ENCODE results near the gene HMX3.

The HMX3 gene

DNA sequence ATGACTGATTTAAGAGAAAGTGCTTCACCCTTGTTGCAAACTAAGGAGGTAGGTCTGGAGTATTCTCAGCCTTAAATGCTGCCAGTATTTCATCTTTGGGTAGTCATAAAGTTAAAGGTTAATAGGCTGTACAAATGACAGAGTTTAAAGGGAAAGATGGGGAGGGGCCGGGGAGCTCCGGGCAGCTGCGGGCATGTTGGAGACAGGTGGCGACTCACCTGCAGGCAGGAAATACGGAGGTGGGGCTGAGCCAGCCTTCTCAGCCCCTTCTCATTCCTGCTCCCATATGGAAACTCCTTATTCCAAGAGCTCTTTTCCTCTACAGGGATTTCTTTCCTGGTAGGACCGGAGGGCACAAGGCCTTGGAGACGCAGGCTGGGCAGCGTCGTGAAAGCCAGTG is 31.8 kb upstream of the HMX3 start:
- Histone ChIP-seq H3K4me2 (ENCODE audit: low read length) (no peak overlapping the region), H3K4me1 (ENCODE audit: control insufficient read depth, insufficient read depth, low read length) (no peaks in the 10 kb centered on the region), H3K9ac (ENCODE audit: low read depth, low read length) (no peak overlapping the region), H3K36me3 (ENCODE audit: insufficient read depth, low read length) (no peaks in the 10 kb centered on the region), H3K4me3 (ENCODE audit: low read length) (no peak overlapping the region), H3K27me3 (ENCODE audit: control insufficient read depth, insufficient read depth, low read length) (no peaks in the 10 kb centered on the region), H3K9me3 (replicated peaks; ENCODE audit: low read length) (no peaks in the 10 kb centered on the region)

DNA sequence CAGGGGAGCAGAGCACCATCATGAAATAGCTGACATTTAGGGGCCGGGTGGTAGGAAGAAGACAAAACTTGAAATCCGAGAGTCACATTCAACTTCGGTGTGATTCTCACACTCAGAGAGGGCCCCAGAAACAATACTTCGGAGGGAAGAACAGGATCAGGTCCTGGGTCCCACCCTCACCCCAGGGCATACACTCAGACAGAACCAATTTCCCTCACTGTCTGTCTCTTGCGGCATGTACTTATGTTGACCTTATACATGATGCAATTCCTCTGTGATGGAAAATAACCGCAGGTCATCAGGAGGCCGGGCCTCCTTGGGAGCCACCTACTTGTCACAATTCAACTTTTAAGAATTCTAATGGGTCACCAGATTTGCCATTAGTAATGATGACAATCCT is 26.3 kb upstream of the HMX3 start:
- no peak overlapping the region for H3K4me3 ChIP-seq (ENCODE audit: low read length)
- H3K4me2 ChIP-seq (ENCODE audit: low read length), result no peak overlapping the region
- H3K9ac ChIP-seq (ENCODE audit: low read depth, low read length), result no peak overlapping the region
- no peaks in the 10 kb centered on the region for H3K4me1 ChIP-seq (ENCODE audit: control insufficient read depth, insufficient read depth, low read length)
- H3K27me3 ChIP-seq (ENCODE audit: control insufficient read depth, insufficient read depth, low read length), result peaks cover 6% of the 10 kb centered on the region
- no peaks in the 10 kb centered on the region for H3K9me3 ChIP-seq (replicated peaks; ENCODE audit: low read length)
- no peaks in the 10 kb centered on the region for H3K36me3 ChIP-seq (ENCODE audit: insufficient read depth, low read length)

DNA sequence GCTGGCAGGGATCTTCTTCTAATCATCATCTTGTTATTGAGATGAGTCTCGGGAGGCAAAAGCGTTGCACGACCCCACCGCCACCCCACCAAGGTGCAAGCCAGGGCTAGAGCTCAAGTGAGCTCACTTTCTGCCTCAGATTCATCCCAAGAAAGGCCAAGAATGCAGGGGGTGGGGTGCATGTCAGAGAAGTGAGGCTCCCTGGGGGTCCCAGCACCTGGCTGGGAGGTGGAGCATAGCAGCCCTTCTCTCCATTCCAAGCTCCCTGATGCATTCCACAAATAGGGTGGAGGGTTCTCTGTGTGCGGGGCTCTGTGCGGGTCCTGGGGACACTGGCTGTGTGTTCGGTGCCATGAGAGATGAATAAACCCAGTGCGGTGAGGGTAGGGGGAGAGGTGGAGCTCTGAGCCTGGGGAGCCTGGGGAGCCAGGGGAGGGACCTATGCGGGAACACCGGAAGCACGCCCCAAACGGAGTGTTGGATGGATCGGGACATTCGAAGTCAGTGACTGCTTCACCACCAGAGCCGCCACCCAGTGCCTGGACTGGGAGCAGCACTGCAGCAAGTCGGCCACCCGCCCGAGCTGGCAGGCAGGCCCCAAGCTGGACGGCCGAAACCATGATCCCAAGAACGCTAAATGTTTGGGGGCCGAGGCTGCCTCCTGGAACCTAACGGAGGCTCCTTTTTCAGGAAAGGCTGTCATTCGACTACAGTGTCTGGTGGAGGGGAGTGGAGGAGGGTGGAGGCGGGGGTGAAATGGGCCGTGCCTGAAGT is 17.9 kb upstream of the HMX3 start:
- Histone ChIP-seq H3K9ac (ENCODE audit: low read depth, low read length) (no peak overlapping the region), H3K4me2 (ENCODE audit: low read length) (no peak overlapping the region), H3K27me3 (ENCODE audit: control insufficient read depth, insufficient read depth, low read length) (peaks cover 24% of the 10 kb centered on the region), H3K9me3 (replicated peaks; ENCODE audit: low read length) (no peaks in the 10 kb centered on the region), H3K4me3 (ENCODE audit: low read length) (no peak overlapping the region), H3K4me1 (ENCODE audit: control insufficient read depth, insufficient read depth, low read length) (no peaks in the 10 kb centered on the region), H3K36me3 (ENCODE audit: insufficient read depth, low read length) (no peaks in the 10 kb centered on the region)

DNA sequence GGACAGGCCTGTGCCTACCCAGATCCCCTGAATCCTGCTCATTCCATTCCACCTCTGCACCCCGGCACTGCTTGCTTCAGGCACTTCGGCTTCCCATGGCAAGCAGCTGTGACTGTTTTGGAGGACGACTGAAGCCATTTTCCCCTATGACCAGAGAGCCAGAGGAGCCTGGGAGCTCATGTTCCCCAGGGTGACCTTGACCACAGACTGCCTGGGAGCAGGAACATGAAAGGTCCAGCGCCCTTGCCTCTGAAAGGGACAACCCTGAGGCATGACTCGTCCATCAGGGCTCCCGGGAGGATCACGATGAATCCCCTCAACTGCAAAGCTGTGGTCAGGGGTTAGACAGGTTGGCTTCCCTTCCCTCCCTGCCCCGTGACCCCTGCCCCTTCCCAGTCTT is 16.7 kb upstream of the HMX3 start:
- H3K4me1 ChIP-seq (ENCODE audit: control insufficient read depth, insufficient read depth, low read length), result no peaks in the 10 kb centered on the region
- no peak overlapping the region for H3K4me3 ChIP-seq (ENCODE audit: low read length)
- no peak overlapping the region for H3K4me2 ChIP-seq (ENCODE audit: low read length)
- H3K27me3 ChIP-seq (ENCODE audit: control insufficient read depth, insufficient read depth, low read length), result peaks cover 22% of the 10 kb centered on the region
- no peak overlapping the region for H3K9ac ChIP-seq (ENCODE audit: low read depth, low read length)
- H3K9me3 ChIP-seq (replicated peaks; ENCODE audit: low read length), result no peaks in the 10 kb centered on the region
- H3K36me3 ChIP-seq (ENCODE audit: insufficient read depth, low read length), result no peaks in the 10 kb centered on the region

DNA sequence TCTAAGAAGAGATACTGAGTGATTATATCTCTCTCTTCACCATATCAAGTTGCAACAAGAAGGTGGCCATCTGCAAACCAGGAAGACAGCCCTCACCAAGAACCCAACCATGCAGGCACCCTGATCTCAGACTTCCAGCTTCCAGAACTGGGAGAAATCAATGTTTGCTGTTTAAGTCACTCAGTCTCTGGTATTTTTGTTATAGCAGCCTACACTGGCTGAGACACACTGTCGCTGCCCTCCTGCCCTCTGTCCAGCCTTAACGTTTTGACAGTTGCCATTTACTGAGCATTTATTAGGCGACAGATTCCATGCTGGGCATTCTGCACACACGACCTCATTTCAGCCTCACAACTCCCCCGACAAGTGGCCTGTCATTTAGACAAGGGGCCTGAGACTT is 9.5 kb upstream of the HMX3 start:
- Histone ChIP-seq H3K36me3 (ENCODE audit: insufficient read depth, low read length) (no peaks in the 10 kb centered on the region), H3K27me3 (ENCODE audit: control insufficient read depth, insufficient read depth, low read length) (peaks cover 54% of the 10 kb centered on the region), H3K4me3 (ENCODE audit: low read length) (no peak overlapping the region), H3K9ac (ENCODE audit: low read depth, low read length) (no peak overlapping the region), H3K9me3 (replicated peaks; ENCODE audit: low read length) (no peaks in the 10 kb centered on the region), H3K4me1 (ENCODE audit: control insufficient read depth, insufficient read depth, low read length) (no peaks in the 10 kb centered on the region), H3K4me2 (ENCODE audit: low read length) (no peak overlapping the region)

DNA sequence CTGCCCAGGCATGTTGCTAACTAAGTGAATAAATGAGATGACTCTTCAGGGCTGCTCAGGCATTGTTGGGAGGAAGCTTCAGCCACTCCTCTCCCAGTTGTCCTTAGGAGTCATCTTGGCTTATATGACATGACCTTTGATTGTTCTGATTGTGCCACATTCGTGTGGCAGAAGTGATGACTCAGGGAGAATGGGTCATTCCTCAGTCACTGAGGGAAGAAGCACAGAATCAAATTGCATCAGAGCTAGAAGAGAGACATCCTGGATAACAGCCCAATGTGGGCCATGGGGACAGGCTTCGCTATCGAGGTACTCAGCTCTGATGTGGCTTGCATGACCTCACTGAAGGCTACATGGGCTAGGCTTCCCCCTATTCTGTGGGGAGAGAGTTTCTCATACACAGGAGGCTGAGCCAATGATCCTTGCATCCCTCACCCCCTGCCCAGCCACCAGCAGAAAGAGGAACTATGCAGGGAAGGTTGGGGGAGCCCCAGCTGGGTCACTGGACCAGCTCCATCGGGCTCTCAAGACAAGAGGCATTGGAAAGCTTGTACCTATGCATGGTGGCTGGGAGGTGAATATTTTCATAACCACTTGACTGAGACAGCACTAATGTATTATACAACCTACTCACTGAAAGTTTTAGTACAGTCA is 6.0 kb upstream of the HMX3 start:
- no peak overlapping the region for H3K4me3 ChIP-seq (ENCODE audit: low read length)
- H3K27me3 ChIP-seq (ENCODE audit: control insufficient read depth, insufficient read depth, low read length), result peaks cover 85% of the 10 kb centered on the region
- no peak overlapping the region for H3K4me2 ChIP-seq (ENCODE audit: low read length)
- no peak overlapping the region for H3K9ac ChIP-seq (ENCODE audit: low read depth, low read length)
- H3K36me3 ChIP-seq (ENCODE audit: insufficient read depth, low read length), result no peaks in the 10 kb centered on the region
- no peaks in the 10 kb centered on the region for H3K9me3 ChIP-seq (replicated peaks; ENCODE audit: low read length)
- peaks cover 6% of the 10 kb centered on the region for H3K4me1 ChIP-seq (ENCODE audit: control insufficient read depth, insufficient read depth, low read length)

DNA sequence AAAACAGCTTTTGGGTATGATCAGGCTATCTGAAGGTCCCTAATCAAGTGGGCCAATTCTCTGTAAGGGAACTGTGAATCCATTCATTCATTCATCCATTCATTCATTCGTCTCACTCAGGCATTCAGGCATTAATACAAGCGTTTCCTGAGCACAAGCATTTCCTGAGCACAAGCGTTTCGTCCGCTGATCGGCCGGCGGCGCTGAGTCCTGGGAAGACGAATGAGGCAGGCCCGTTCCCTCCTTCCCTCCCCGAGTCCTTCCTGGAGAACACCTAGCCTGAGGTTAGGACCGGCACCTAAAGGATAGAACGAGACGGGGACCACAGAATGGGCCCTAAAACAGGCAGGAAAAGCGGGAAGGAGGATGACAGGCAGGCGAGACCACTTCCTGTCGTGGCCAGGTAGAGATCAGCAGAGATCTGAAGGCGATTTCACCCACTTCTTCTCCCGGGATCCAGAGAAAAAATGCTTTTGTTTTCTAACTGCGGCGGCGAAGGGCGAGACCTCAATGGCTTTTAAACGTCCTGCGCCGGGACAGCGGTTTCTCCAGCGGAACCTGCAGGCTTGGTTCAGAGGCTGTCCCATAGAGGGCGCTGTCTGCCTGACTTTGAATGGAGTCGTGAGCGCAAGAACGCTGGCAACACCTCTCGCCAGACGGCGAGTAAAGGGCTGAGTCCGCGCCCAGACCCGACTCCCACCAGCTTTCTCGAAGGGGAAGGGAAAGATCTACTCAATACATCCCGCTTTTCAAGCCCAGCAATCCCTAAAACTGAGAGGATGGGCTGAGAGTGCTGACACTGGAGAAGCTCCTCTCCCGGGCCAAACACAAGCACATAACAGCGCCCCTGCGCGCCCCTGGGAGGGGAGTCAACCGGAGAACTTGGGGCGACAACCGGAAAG is 2.9 kb upstream of the HMX3 start:
- no peak overlapping the region for H3K9ac ChIP-seq (ENCODE audit: low read depth, low read length)
- H3K9me3 ChIP-seq (replicated peaks; ENCODE audit: low read length), result no peaks in the 10 kb centered on the region
- H3K4me1 ChIP-seq (ENCODE audit: control insufficient read depth, insufficient read depth, low read length), result peaks cover 30% of the 10 kb centered on the region
- no peaks in the 10 kb centered on the region for H3K36me3 ChIP-seq (ENCODE audit: insufficient read depth, low read length)
- H3K4me3 ChIP-seq (ENCODE audit: low read length), result peak overlapping the region; percentile 65
- H3K27me3 ChIP-seq (ENCODE audit: control insufficient read depth, insufficient read depth, low read length), result peaks cover 96% of the 10 kb centered on the region
- H3K4me2 ChIP-seq (ENCODE audit: low read length), result peak overlapping the region; percentile 88

DNA sequence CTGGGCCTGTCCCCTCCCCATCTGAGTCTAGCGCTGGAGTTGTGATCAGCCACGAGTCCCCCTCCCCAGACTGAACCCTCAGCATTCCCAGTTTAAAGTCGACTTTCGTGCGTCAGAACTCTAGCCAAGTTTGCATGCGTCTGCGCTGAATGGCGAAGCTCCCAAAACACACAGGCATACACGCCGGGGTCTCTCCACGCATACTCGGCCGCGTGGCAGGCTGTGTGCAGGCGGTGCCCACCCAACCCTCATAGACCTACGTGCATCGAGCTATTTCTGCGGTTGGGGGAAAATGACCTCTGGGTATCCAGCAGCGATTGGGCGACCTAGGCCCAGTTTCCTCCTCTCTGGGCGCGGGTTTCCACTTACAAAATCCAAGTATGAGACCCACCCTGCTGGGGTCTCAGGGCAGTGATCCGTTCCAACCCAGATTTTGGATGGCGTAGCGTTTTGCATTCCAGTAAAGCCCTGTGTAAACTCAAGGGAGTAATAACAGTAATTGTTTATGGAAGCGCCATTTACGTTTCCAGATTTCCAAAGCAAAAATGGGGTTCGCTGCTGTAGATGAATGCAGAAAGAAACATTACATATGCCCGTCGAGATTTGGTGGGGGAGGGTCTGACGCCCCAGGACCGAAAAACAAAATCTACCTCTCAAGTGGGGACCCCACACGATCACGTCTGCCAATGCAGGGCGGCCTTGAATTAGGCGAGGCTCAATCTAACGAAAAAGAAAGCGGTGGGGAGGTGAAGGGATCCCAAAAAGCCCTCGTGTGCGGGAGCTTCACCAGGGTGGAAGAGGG is 2.0 kb upstream of the HMX3 start:
- H3K4me1 ChIP-seq (ENCODE audit: control insufficient read depth, insufficient read depth, low read length), result peaks cover 30% of the 10 kb centered on the region
- H3K36me3 ChIP-seq (ENCODE audit: insufficient read depth, low read length), result no peaks in the 10 kb centered on the region
- H3K4me3 ChIP-seq (ENCODE audit: low read length), result no peak overlapping the region
- H3K9me3 ChIP-seq (replicated peaks; ENCODE audit: low read length), result no peaks in the 10 kb centered on the region
- H3K4me2 ChIP-seq (ENCODE audit: low read length), result peak overlapping the region; percentile 88
- peaks cover 99% of the 10 kb centered on the region for H3K27me3 ChIP-seq (ENCODE audit: control insufficient read depth, insufficient read depth, low read length)
- H3K9ac ChIP-seq (ENCODE audit: low read depth, low read length), result no peak overlapping the region

DNA sequence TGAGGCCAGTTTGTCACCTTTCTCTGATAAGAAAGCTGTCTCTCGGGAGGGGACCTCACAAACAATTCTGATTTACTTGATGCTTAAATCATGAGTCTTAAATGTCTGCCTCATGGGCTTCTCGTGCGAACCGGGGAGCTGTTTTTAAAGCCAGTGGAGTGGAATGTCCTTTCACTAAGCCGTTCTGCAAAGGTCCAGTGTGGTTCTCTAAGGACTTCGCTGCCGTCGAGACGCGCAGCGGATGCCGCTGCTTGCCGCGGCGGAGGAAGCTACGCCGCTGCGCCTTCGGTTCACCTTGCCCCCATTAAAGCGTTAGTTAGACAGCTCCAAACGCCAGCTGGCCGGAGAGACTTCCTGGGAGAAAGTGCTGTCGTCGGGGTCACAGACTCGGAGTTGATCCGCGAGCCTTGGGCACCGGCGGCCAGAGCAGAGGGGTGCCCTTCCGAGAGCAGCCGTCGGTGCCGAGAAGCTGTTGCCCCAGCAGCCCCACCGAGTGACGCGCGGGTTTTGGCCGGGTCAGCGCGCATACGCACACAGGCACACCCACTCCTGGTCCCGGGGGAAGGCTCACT is 1.3 kb upstream of the HMX3 start:
- H3K27me3 ChIP-seq (ENCODE audit: control insufficient read depth, insufficient read depth, low read length), result peaks cover 99% of the 10 kb centered on the region

DNA sequence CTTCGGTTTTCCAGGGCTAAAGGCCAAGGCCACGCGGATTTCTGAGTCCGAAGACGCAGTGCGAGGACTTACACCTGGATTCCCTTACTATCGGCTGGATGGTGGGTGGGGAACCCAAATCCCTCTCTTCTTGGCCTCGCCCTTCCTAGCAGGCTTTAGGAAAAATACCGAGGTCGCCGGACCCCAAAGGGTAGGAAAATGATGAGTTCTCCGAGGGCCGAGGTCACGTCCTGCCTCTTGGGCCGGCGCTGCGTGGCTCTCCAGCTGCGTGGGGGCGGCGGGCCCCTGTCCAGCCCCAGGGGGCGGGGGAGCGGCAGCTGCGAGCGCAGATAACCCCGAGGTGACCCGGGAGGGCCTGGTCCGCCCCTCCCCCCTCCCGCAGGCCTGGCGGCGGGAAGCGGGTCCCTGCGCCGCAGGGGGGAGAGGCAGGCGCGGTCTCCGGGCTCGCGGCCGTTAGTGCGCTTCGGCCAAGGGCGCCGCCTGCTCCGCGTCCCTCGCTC is 805 bp upstream of the HMX3 start:
- H3K9ac ChIP-seq (ENCODE audit: low read depth, low read length), result no peak overlapping the region
- no peaks in the 10 kb centered on the region for H3K36me3 ChIP-seq (ENCODE audit: insufficient read depth, low read length)
- H3K27me3 ChIP-seq (ENCODE audit: control insufficient read depth, insufficient read depth, low read length), result peaks cover 99% of the 10 kb centered on the region
- H3K4me3 ChIP-seq (ENCODE audit: low read length), result peak overlapping the region; percentile 61
- no peaks in the 10 kb centered on the region for H3K9me3 ChIP-seq (replicated peaks; ENCODE audit: low read length)
- peaks cover 30% of the 10 kb centered on the region for H3K4me1 ChIP-seq (ENCODE audit: control insufficient read depth, insufficient read depth, low read length)
- peak overlapping the region; percentile 76 for H3K4me2 ChIP-seq (ENCODE audit: low read length)

More for the DNA sequence above, 1.3 kb upstream of the HMX3 start:
- Histone ChIP-seq H3K9ac (ENCODE audit: low read depth, low read length) (no peak overlapping the region), H3K4me2 (ENCODE audit: low read length) (peak overlapping the region; percentile 20), H3K4me3 (ENCODE audit: low read length) (no peak overlapping the region), H3K9me3 (replicated peaks; ENCODE audit: low read length) (no peaks in the 10 kb centered on the region), H3K4me1 (ENCODE audit: control insufficient read depth, insufficient read depth, low read length) (peaks cover 30% of the 10 kb centered on the region), H3K36me3 (ENCODE audit: insufficient read depth, low read length) (no peaks in the 10 kb centered on the region)

Data from skeletal muscle satellite cell (primary cell).